Fibroblast of lung (primary cell): ENCODE measurements around the gene ARFGAP1. TPM values are rescaled to one million over a fixed set of nuclear protein-coding genes. Genes with fewer than 3 reads are reported as not detected.

Experiments used
- DNase-seq, 2 donors: peaks; one replicate each; pipeline versions ENCODE4 v3.0.0 to v3.0.0-alpha.2; 2010; ENCODE audit warnings: low read depth in 2 of 2
- H2AFZ ChIP-seq: 2 replicates; pipeline ENCODE4 v1.5.1; 2012; ENCODE audit warnings: low read length, control low read depth, inconsistent platforms
- H3K27ac ChIP-seq: 2 replicates; pipeline ENCODE4 v1.5.1; 2011; ENCODE audit warnings: low read length, control low read depth; ENCODE audit not compliant: insufficient read depth
- H3K27me3 ChIP-seq: 2 replicates; pipeline ENCODE4 v1.5.1; 2011; ENCODE audit warnings: mild to moderate bottlenecking, low read length; ENCODE audit not compliant: control insufficient read depth, insufficient read depth
- H3K36me3 ChIP-seq: 2 replicates; pipeline ENCODE4 v1.5.1; 2011; ENCODE audit warnings: low read length; ENCODE audit not compliant: control insufficient read depth, insufficient read depth
- H3K4me1 ChIP-seq: 2 replicates; pipeline ENCODE4 v1.5.1; 2011; ENCODE audit warnings: low read length; ENCODE audit not compliant: control insufficient read depth, insufficient read depth; ENCODE audit errors: extremely low read depth
- H3K4me2 ChIP-seq: 2 replicates; pipeline ENCODE4 v1.5.1; 2011; ENCODE audit warnings: low read length, control low read depth; ENCODE audit not compliant: insufficient read depth; ENCODE audit errors: extremely low read depth
- H3K4me3 ChIP-seq, 4 experiments: fragments of 200-600 bp in 1 of 4; sonication (generic) in 1 of 4; replicated peaks in 1 of 4; 2 replicates each; pipeline ENCODE4 v1.5.1; 2011 to 2016; ENCODE audit warnings: low read length in 4 of 4, low read depth in 3 of 4, mild to moderate bottlenecking in 3 of 4, control low read depth in 2 of 4, inconsistent platforms in 1 of 4, mixed read lengths in 1 of 4; ENCODE audit not compliant: insufficient read depth in 1 of 4; ENCODE audit errors: control extremely low read depth in 1 of 4
- H3K79me2 ChIP-seq: 2 replicates; pipeline ENCODE4 v1.5.1; 2012; ENCODE audit warnings: mild to moderate bottlenecking, low read length, inconsistent platforms; ENCODE audit not compliant: control insufficient read depth, insufficient read depth
- H3K9ac ChIP-seq: 2 replicates; pipeline ENCODE4 v1.5.1; 2011; ENCODE audit warnings: mild to moderate bottlenecking, low read length, control low read depth; ENCODE audit not compliant: insufficient read depth
- H3K9me3 ChIP-seq: 2 replicates; pipeline ENCODE4 v1.5.1; 2012; ENCODE audit warnings: low read depth, low read length; ENCODE audit not compliant: control insufficient read depth, insufficient read depth
- H4K20me1 ChIP-seq: 2 replicates; pipeline ENCODE4 v1.5.1; 2011; ENCODE audit warnings: low read length; ENCODE audit not compliant: control insufficient read depth, insufficient read depth; ENCODE audit errors: extremely low read depth
- EZH2 ChIP-seq: IDR thresholded peaks from 2 replicates; pipeline ENCODE4 v1.5.1; 2012; ENCODE audit warnings: low read length, control low read depth, mild to moderate bottlenecking; ENCODE audit errors: missing control alignments
- polyA plus RNA-seq, 2 donors: library from polyadenylated mRNA; depleted of rRNA in 1 of 2; stranded (reverse) in 1 of 2; unstranded in 1 of 2; fragments of >200 nt; gene quantifications; 2 replicates each; pipeline ENCODE4 v1.2.1, GENCODE V29; 2011 to 2012; ENCODE audit warnings: missing spikeins in 1 of 2
- total RNA-seq: library from RNA; depleted of rRNA; stranded (reverse); fragments of >200 nt; gene quantifications from 2 replicates; pipeline ENCODE4 v1.2.1, GENCODE V29; 2014
- TF ChIP-seq, protein P1 (sequence below), 2 donors: IDR thresholded peaks in 1 of 2; conservative IDR thresholded peaks in 1 of 2; 1 replicate in 1 of 2; 2 replicates in 1 of 2; pipeline ENCODE4 v1.5.1; 2011 to 2012; ENCODE audit warnings: low read length in 2 of 2, control low read depth in 1 of 2, inconsistent platforms in 1 of 2, low read depth in 1 of 2, mild to moderate bottlenecking in 1 of 2

Gene ARFGAP1
- total and polyA plus RNA-seq, 2 donors (not counting 1 experiment from before 2014, with no cell fraction given): 37.6 to 42.9 TPM

DNA sequence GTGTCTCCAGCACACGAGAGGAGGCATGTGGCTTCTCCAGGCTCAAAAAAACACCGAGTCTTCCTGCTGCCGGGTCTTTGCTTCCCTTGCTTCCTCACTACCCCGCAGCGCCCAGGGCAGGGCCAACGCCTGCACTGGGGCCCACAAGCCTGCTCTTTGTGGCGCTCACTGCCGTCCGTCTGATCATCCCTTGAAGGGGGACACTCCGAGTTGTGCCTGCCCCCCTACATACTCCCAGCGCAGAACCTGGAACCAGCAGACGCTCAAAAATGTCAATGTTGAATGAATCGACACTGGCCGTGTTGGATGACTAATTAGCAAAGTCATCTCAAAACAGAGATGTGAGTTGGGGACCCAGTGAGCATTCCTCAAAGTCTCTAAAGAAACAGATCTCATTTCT, 8.1 kb upstream of the ARFGAP1 start:
- Histone ChIP-seq H3K9me3 (no peaks in the 10 kb centered on the region), H3K27me3 (peaks cover 30% of the 10 kb centered on the region), H3K4me3 (no peak overlapping the region), H3K27ac (no peak overlapping the region), H3K79me2 (no peaks in the 10 kb centered on the region), H3K36me3 (no peaks in the 10 kb centered on the region), H3K9ac (no peak overlapping the region), H3K4me1 (no peaks in the 10 kb centered on the region), H3K4me2 (no peak overlapping the region), H4K20me1 (no peaks in the 10 kb centered on the region), H2AFZ (no peak overlapping the region)
- TF ChIP-seq EZH2: no peak
- TF ChIP-seq, protein P1, sequence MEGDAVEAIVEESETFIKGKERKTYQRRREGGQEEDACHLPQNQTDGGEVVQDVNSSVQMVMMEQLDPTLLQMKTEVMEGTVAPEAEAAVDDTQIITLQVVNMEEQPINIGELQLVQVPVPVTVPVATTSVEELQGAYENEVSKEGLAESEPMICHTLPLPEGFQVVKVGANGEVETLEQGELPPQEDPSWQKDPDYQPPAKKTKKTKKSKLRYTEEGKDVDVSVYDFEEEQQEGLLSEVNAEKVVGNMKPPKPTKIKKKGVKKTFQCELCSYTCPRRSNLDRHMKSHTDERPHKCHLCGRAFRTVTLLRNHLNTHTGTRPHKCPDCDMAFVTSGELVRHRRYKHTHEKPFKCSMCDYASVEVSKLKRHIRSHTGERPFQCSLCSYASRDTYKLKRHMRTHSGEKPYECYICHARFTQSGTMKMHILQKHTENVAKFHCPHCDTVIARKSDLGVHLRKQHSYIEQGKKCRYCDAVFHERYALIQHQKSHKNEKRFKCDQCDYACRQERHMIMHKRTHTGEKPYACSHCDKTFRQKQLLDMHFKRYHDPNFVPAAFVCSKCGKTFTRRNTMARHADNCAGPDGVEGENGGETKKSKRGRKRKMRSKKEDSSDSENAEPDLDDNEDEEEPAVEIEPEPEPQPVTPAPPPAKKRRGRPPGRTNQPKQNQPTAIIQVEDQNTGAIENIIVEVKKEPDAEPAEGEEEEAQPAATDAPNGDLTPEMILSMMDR (conservative IDR thresholded peaks at IDR 0.05 in 1 of 2, IDR thresholded peaks at IDR 0.05 in 1 of 2; ENCODE audit: low read depth in 1 of 2, low read length in 2 of 2): no peak
- DNase-seq: peak in 1 of 2 donors; percentile 44

- H3K4me3 ChIP-seq: no peak overlapping the region
Measured at GRCh38 chr20:63265891-63266515, 6.6 kb upstream of the ARFGAP1 start.

DNA sequence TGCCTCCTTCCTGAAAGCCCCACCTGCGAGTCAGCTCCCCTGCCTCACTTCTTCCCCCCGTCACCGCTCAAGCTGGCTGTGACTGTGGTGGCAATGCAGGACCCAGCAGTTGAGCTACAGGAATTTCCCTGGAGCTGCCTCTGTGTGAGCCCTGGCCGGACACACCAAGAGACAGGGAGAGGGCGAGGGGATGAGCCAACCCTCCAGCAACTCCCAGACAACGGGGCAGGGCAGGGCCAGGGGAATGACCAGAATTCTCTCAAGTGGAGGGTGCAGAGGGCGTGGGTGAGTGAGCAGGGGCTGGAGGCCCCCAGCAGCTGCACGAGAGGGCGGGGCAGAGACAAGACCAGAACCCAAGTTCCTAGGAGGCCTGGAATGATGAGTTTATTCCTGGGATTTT, 4.9 kb upstream of the ARFGAP1 start:
- Histone ChIP-seq H3K4me2 (no peak overlapping the region), H3K27me3 (peaks cover 14% of the 10 kb centered on the region), H3K79me2 (peaks cover 1% of the 10 kb centered on the region), H3K4me3 (no peak overlapping the region), H3K9ac (no peak overlapping the region), H3K9me3 (no peaks in the 10 kb centered on the region), H2AFZ (no peak overlapping the region), H3K36me3 (no peaks in the 10 kb centered on the region), H4K20me1 (no peaks in the 10 kb centered on the region), H3K27ac (no peak overlapping the region), H3K4me1 (no peaks in the 10 kb centered on the region)
- TF ChIP-seq, protein P1 (conservative IDR thresholded peaks at IDR 0.05 in 1 of 2, IDR thresholded peaks at IDR 0.05 in 1 of 2; ENCODE audit: low read depth in 1 of 2, low read length in 2 of 2): no peak
- TF ChIP-seq EZH2: no peak
- DNase-seq: no peak

More at GRCh38 chr20:63265891-63266515, 6.6 kb upstream of the ARFGAP1 start:
- H3K4me1 ChIP-seq: no peaks in the 10 kb centered on the region
- H2AFZ ChIP-seq: no peak overlapping the region
- no peaks in the 10 kb centered on the region for H3K9me3 ChIP-seq
- no peaks in the 10 kb centered on the region for H3K79me2 ChIP-seq
- peaks cover 19% of the 10 kb centered on the region for H3K27me3 ChIP-seq
- H3K27ac ChIP-seq: no peak overlapping the region
- TF ChIP-seq, protein P1 (conservative IDR thresholded peaks at IDR 0.05 in 1 of 2, IDR thresholded peaks at IDR 0.05 in 1 of 2; ENCODE audit: low read depth in 1 of 2, low read length in 2 of 2): no peak
- no peaks in the 10 kb centered on the region for H4K20me1 ChIP-seq
- no peaks in the 10 kb centered on the region for H3K36me3 ChIP-seq
- peak; percentile 11 to 64 for DNase-seq
- H3K9ac ChIP-seq: no peak overlapping the region
- H3K4me2 ChIP-seq: no peak overlapping the region
